GM12892 (cell line): ENCODE results near the gene MOB3B.
"Not testable (repeated sequence)": the region's sequence is repeated elsewhere in the genome, so short reads cannot be mapped to it uniquely, and the experiment has no call there.

ENCODE experiments used
- DNase-seq: peaks from one replicate; pipeline ENCODE4 v3.0.0; 2011; ENCODE audit not compliant: insufficient read length
- FAIRE-seq: peaks from 2 replicates; lab custom pipeline; 2011; peaks lifted over from hg19 to GRCh38; lab: Jason Lieb, UNC
- POLR2A ChIP-seq: IDR thresholded peaks from 2 replicates; pipeline ENCODE4 v1.6.1; 2011; ENCODE audit warnings: low read depth, low read length, control low read depth
- POLR2AphosphoS5 ChIP-seq: IDR thresholded peaks from 2 replicates; pipeline ENCODE4 v1.6.1; 2011; ENCODE audit warnings: low read depth, low read length, control low read depth
- TAF1 ChIP-seq: IDR thresholded peaks from 2 replicates; pipeline ENCODE4 v1.6.1; 2011; ENCODE audit warnings: low read depth, mild to moderate bottlenecking, control low read depth, low read length, borderline replicate concordance

The MOB3B gene

GRCh38 chr9:27422279-27422834 is 107.3 kb downstream of the MOB3B start:
- no peak for TF ChIP-seq TAF1
- TF ChIP-seq POLR2AphosphoS5 = no peak
- TF ChIP-seq POLR2A = no peak
- DNase-seq = no peak
- FAIRE-seq = no peak

GRCh38 chr9:27421577-27421976 is 108.0 kb downstream of the MOB3B start:
- TF ChIP-seq POLR2A (no peak), TAF1 (no peak), POLR2AphosphoS5 (no peak)
- FAIRE-seq (no peak), DNase-seq (no peak)

GRCh38 chr9:27419558-27419957 is 110.1 kb downstream of the MOB3B start:
- FAIRE-seq, DNase-seq: not testable (repeated sequence)

GRCh38 chr9:27414220-27414761 is 115.3 kb downstream of the MOB3B start:
- FAIRE-seq = no peak
- DNase-seq = no peak
- TF ChIP-seq POLR2AphosphoS5 (no peak), TAF1 (no peak), POLR2A (no peak)

GRCh38 chr9:27413511-27414219 is 115.9 kb downstream of the MOB3B start:
- FAIRE-seq (no peak), DNase-seq (no peak)
- TF ChIP-seq TAF1 (no peak), POLR2AphosphoS5 (no peak), POLR2A (no peak)

- no peak for FAIRE-seq
- DNase-seq = no peak
- TF ChIP-seq TAF1 (no peak), POLR2AphosphoS5 (no peak), POLR2A (no peak)
These were observed 116.7 kb downstream of the MOB3B start for GRCh38 chr9:27412963-27413362.

GRCh38 chr9:27412081-27412480 is 117.5 kb downstream of the MOB3B start:
- no peak for DNase-seq
- FAIRE-seq = no peak
- TF ChIP-seq POLR2AphosphoS5 (no peak), TAF1 (no peak), POLR2A (no peak)

GRCh38 chr9:27408482-27408881 is 121.1 kb downstream of the MOB3B start:
- TF ChIP-seq TAF1 = no peak
- no peak for TF ChIP-seq POLR2AphosphoS5
- TF ChIP-seq POLR2A = no peak
- no peak for DNase-seq

GRCh38 chr9:27408001-27408400 is 121.6 kb downstream of the MOB3B start:
- DNase-seq (no peak), FAIRE-seq (no peak)
- no peak for TF ChIP-seq POLR2A
- TF ChIP-seq POLR2AphosphoS5 = no peak

More at GRCh38 chr9:27408482-27408881, 121.1 kb downstream of the MOB3B start:
- FAIRE-seq = no peak

GRCh38 chr9:27407491-27407890 is 122.1 kb downstream of the MOB3B start:
- DNase-seq = no peak
- no peak for TF ChIP-seq POLR2AphosphoS5
- FAIRE-seq = no peak

- no peak for TF ChIP-seq POLR2A
- TF ChIP-seq TAF1 = no peak
- TF ChIP-seq POLR2AphosphoS5 = no peak
- DNase-seq (no peak), FAIRE-seq (no peak)
These were observed 125.0 kb downstream of the MOB3B start for GRCh38 chr9:27404661-27405060.

GRCh38 chr9:27402626-27403025 is 127.0 kb downstream of the MOB3B start:
- no peak for FAIRE-seq
- TF ChIP-seq POLR2AphosphoS5 = no peak
- no peak for TF ChIP-seq TAF1
- TF ChIP-seq POLR2A = no peak
- DNase-seq = no peak

GRCh38 chr9:27400334-27400880 is 129.2 kb downstream of the MOB3B start:
- no peak for FAIRE-seq
- DNase-seq = no peak
- no peak for TF ChIP-seq POLR2AphosphoS5
